Osteoblast (primary cell): ENCODE results near the gene YOD1. TPM values are rescaled to one million over a fixed set of nuclear protein-coding genes. Genes with fewer than 3 reads are reported as not detected.

ENCODE experiments used
- DNase-seq: peaks from one replicate; pipeline ENCODE4 v3.0.0; 2011; ENCODE audit warnings: low spot score, mixed read lengths; ENCODE audit not compliant: insufficient read length; ENCODE audit errors: missing footprints
- H2AFZ ChIP-seq: 2 replicates; pipeline ENCODE4 v1.6.0; 2011; ENCODE audit warnings: mild to moderate bottlenecking, low read length
- H3K27ac ChIP-seq: 2 replicates; pipeline ENCODE4 v1.5.1; 2011; ENCODE audit warnings: mild to moderate bottlenecking, low read depth, low read length, moderate library complexity
- H3K27me3 ChIP-seq: 2 replicates; pipeline ENCODE4 v1.6.0; 2012; ENCODE audit warnings: mild to moderate bottlenecking, control low read depth, inconsistent platforms, low read length, moderate library complexity; ENCODE audit not compliant: insufficient read depth
- H3K36me3 ChIP-seq: 2 replicates; pipeline ENCODE4 v1.5.1; 2011; ENCODE audit warnings: mild to moderate bottlenecking, low read length, control low read depth, moderate library complexity; ENCODE audit not compliant: insufficient read depth
- H3K4me1 ChIP-seq: 2 replicates; pipeline ENCODE4 v1.5.1; 2011; ENCODE audit warnings: mild to moderate bottlenecking, low read length, control low read depth, moderate library complexity; ENCODE audit not compliant: insufficient read depth
- H3K4me2 ChIP-seq: 2 replicates; pipeline ENCODE4 v1.6.0; 2011; ENCODE audit warnings: mild to moderate bottlenecking, low read length; ENCODE audit not compliant: insufficient read depth
- H3K4me3 ChIP-seq: fragments of 200-600 bp; sonication (generic); 3 replicates; pipeline ENCODE4 v1.5.1; 2012; ENCODE audit warnings: mild to moderate bottlenecking, low read length, inconsistent platforms; ENCODE audit not compliant: insufficient read depth
- H3K79me2 ChIP-seq: 2 replicates; pipeline ENCODE4 v1.6.0; 2012; ENCODE audit warnings: mild to moderate bottlenecking, low read length, control low read depth, inconsistent platforms; ENCODE audit not compliant: insufficient read depth
- H3K9me3 ChIP-seq: 2 replicates; pipeline ENCODE4 v1.5.1; 2011; ENCODE audit warnings: low read depth, low read length, control low read depth
- H4K20me1 ChIP-seq: 2 replicates; pipeline ENCODE4 v1.6.0; 2012; ENCODE audit warnings: mild to moderate bottlenecking, low read length, control low read depth; ENCODE audit not compliant: insufficient read depth
- total RNA-seq: library from RNA; depleted of rRNA; stranded (reverse); fragments of >200 nt; gene quantifications from 2 replicates; pipeline ENCODE4 v1.2.3, GENCODE V29; 2012
- TF ChIP-seq, protein P1 (sequence below): IDR thresholded peaks from 2 replicates; pipeline ENCODE4 v1.5.1; 2011; ENCODE audit warnings: mild to moderate bottlenecking, low read depth, low read length, moderate library complexity; ENCODE audit errors: extremely low read depth

The YOD1 gene
- 8.0 and 8.3 TPM in 2 replicates for total RNA-seq

DNA sequence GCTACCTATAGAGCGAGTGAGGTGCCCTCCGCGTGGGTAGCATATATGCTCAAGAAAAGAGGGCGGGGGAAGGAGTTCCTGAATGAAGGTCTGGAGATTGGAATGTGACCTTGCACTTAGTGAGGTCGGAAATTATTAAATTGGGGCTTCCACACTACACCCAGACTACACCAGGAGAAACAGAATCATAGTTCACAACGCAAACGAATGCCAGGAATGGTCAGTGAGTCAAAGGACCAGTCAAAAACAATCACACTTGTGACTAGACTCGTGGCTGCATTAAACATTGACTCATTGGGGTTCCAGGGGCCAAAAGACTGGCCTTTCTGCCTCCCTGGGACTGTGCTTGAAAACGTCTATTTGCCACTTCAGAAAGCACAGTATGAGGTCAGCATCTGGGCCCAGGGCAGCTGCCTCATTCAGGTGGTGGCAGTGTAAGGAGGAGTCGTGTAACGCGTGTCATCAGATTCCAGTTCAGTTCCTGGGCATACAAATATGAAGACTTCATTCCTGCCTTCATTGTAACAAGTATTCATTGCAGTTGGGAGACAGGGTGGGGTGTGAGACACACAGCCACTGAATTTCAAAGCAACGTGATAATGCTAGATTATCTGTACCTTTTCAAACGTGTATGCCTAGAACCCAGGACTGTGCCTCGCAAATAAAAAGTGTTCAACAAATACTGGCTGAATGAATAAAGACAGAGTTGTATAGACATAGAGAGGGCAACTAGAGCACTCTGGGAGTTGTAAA, at the start of gene YOD1:
YOD1 (minus strand) TSS at position 18 of the 753 bp plus-strand sequence. CDS start 178 bp downstream, outside the sequence.
- Histone ChIP-seq H3K27ac (peak within 1 kb of the TSS; percentile 95), H3K4me3 (peak within 1 kb of the TSS; percentile 97), H3K27me3 (no peaks in the 10 kb centered on the region), H3K4me2 (peak within 1 kb of the TSS; percentile 95), H3K9me3 (no peaks in the 10 kb centered on the region), H3K79me2 (peaks cover 44% of the 10 kb centered on the region), H4K20me1 (peaks cover 23% of the 10 kb centered on the region), H3K36me3 (peaks cover 22% of the 10 kb centered on the region), H2AFZ (peak within 1 kb of the TSS; percentile 95), H3K4me1 (peaks cover 36% of the 10 kb centered on the region)
- TF ChIP-seq, protein P1, sequence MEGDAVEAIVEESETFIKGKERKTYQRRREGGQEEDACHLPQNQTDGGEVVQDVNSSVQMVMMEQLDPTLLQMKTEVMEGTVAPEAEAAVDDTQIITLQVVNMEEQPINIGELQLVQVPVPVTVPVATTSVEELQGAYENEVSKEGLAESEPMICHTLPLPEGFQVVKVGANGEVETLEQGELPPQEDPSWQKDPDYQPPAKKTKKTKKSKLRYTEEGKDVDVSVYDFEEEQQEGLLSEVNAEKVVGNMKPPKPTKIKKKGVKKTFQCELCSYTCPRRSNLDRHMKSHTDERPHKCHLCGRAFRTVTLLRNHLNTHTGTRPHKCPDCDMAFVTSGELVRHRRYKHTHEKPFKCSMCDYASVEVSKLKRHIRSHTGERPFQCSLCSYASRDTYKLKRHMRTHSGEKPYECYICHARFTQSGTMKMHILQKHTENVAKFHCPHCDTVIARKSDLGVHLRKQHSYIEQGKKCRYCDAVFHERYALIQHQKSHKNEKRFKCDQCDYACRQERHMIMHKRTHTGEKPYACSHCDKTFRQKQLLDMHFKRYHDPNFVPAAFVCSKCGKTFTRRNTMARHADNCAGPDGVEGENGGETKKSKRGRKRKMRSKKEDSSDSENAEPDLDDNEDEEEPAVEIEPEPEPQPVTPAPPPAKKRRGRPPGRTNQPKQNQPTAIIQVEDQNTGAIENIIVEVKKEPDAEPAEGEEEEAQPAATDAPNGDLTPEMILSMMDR, result no peak
- DNase-seq, result peak; percentile 86

DNA sequence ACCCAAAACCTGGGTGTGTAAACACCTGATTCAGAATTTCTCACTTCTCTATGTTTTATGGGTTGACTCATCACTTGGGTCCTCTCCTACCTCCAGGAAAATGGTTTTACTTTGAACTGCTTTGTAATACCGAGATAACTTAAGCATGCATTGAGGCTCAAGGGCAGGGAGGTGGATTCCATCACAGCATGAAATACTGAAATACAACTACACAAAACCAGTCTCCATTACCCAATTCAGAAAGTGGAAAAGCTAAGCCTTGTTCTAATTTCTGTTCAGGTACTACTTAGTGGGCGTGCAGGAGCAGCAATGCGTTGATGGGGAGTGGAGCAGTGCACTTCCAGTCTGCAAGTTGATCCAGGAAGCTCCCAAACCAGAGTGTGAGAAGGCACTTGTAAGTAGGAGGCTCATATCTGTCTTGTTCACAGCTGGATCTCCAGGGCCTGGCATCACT, 46.9 kb upstream of the YOD1 start:
- Histone ChIP-seq H4K20me1 (no peaks in the 10 kb centered on the region), H3K4me3 (no peak overlapping the region), H2AFZ (no peak overlapping the region), H3K4me2 (no peak overlapping the region), H3K4me1 (no peaks in the 10 kb centered on the region), H3K27me3 (no peaks in the 10 kb centered on the region), H3K9me3 (no peaks in the 10 kb centered on the region), H3K79me2 (no peaks in the 10 kb centered on the region), H3K36me3 (no peaks in the 10 kb centered on the region), H3K27ac (no peak overlapping the region)
- no peak for DNase-seq
- TF ChIP-seq, protein P1, result no peak

DNA sequence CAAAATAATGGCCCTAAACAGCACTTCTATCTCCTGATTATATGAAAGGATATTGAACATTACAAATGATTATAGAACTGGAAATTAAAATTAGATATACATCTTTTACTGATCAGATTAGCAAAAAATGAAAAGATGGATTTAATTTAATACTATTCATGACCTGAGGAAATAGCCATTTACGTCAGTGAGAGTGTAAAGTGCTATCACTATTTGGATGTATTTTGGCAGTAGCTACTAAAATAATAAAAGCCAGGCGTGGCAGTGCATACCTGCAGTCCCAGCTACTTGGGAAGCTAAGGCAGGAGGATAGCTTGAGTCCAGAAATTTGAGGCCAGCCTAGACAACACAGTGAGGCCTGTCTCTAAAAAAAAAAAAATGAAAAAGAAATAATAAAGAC, 42.9 kb upstream of the YOD1 start:
- H4K20me1 ChIP-seq, result no peaks in the 10 kb centered on the region
- no peak overlapping the region for H3K27ac ChIP-seq
- H3K36me3 ChIP-seq, result no peaks in the 10 kb centered on the region
- H3K27me3 ChIP-seq, result peaks cover 3% of the 10 kb centered on the region
- H2AFZ ChIP-seq, result no peak overlapping the region
- no peaks in the 10 kb centered on the region for H3K9me3 ChIP-seq
- H3K4me3 ChIP-seq, result no peak overlapping the region
- no peak overlapping the region for H3K4me2 ChIP-seq
- no peak for DNase-seq
- H3K79me2 ChIP-seq, result no peaks in the 10 kb centered on the region
- TF ChIP-seq, protein P1, result no peak
- H3K4me1 ChIP-seq, result no peaks in the 10 kb centered on the region

DNA sequence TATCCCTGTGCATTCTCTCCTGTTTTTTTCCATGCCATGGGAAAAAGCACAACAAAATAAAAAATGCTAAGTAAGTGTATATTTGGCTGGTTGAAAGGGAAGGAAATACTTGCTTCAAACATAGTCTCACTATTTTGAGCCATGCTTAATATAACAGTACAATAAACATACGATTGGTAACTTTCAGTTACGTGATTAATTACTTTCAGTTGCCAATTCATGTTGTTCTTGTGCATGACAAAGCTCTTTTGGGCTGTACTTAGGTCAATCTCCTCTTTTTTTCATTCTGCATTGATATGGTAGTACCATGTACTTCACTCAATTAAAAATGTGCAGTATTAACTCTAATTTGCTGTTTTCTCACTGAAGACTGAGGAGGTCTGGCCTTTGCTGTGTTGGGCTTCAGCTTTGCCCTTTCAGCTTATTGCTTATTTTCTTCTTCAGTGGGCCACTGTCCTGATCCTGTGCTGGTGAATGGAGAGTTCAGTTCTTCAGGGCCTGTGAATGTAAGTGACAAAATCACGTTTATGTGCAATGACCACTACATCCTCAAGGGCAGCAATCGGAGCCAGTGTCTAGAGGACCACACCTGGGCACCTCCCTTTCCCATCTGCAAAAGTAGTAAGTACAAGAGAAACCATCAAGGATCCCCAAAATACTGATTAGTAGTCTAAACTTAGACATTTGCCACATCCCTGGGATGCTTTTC, 40.3 kb upstream of the YOD1 start:
- Histone ChIP-seq H3K27ac (no peak overlapping the region), H3K9me3 (no peaks in the 10 kb centered on the region), H3K27me3 (peaks cover 3% of the 10 kb centered on the region), H4K20me1 (no peaks in the 10 kb centered on the region), H3K4me1 (no peaks in the 10 kb centered on the region), H3K4me3 (no peak overlapping the region), H3K4me2 (no peak overlapping the region), H3K36me3 (no peaks in the 10 kb centered on the region), H2AFZ (no peak overlapping the region), H3K79me2 (no peaks in the 10 kb centered on the region)
- no peak for DNase-seq
- TF ChIP-seq, protein P1, result no peak
